MCF 10A (cell line): ENCODE results near the gene RNF123. TPM values are rescaled to one million over a fixed set of nuclear protein-coding genes. Genes with fewer than 3 reads are reported as not detected.

Experiments
- BruUV-seq: library from RNA; stranded (reverse); fragments of 400-500 nt; replicated peaks from 2 replicates; lab custom pipeline; 2021; lab: Mats Ljungman, UMichigan
- CTCF ChIA-PET: fragments of 300-600 bp; sonication (Branson Sonifier 250); formaldehyde crosslinking; extraction: SDS; loops from one replicate; lab custom pipeline; 2021; ENCODE audit warnings: antibody characterized with exemption, inconsistent platforms; lab: Yijun Ruan, JAX
- POLR2A ChIA-PET: fragments of 300-600, 350-650 bp; sonication (Branson Sonifier 250); formaldehyde crosslinking; extraction: SDS; loops from one replicate; lab custom pipeline; 2020; ENCODE audit warnings: antibody characterized with exemption, inconsistent platforms; lab: Yijun Ruan, JAX
- DNase-seq: peaks from one replicate; pipeline ENCODE4 v3.0.0-alpha.2; 2018; ENCODE audit not compliant: unreplicated experiment
- H3K27ac Mint-ChIP-seq: one replicate; pipeline ENCODE4 v1.8.0; 2022; ENCODE audit warnings: mild to moderate bottlenecking, low read depth, mixed read lengths; ENCODE audit not compliant: unreplicated experiment
- H3K27me3 Mint-ChIP-seq: one replicate; pipeline ENCODE4 v1.8.0; 2022; ENCODE audit warnings: mixed read lengths; ENCODE audit not compliant: insufficient read depth, unreplicated experiment
- H3K36me3 Mint-ChIP-seq: one replicate; pipeline ENCODE4 v1.8.0; 2022; ENCODE audit warnings: mild to moderate bottlenecking, moderate library complexity, mixed read lengths; ENCODE audit not compliant: insufficient read depth, unreplicated experiment
- H3K4me1 Mint-ChIP-seq: one replicate; pipeline ENCODE4 v1.8.0; 2022; ENCODE audit warnings: mixed read lengths; ENCODE audit not compliant: insufficient read depth, unreplicated experiment
- H3K4me3 Mint-ChIP-seq: one replicate; pipeline ENCODE4 v1.8.0; 2022; ENCODE audit warnings: mild to moderate bottlenecking, moderate library complexity, mixed read lengths; ENCODE audit not compliant: unreplicated experiment
- H3K9me3 Mint-ChIP-seq: one replicate; pipeline ENCODE4 v1.8.0; 2022; ENCODE audit warnings: mixed read lengths; ENCODE audit not compliant: unreplicated experiment
- intact Hi-C: fragments of 100-400 bp; cut with micrococcal nuclease; formaldehyde crosslinking; loops from 2 replicates; pipeline ENCODE4 v1.14.1; 2022
- total RNA-seq: library from RNA; stranded (reverse); gene quantifications from 2 replicates; pipeline ENCODE4 v1.2.3, GENCODE V29; 2022
- TF ChIP-seq, protein P1 (sequence below): fragments of 200-600 bp; IDR thresholded peaks from one replicate; pipeline ENCODE4 v1.8.0; 2022; ENCODE audit warnings: antibody characterized with exemption, mild to moderate bottlenecking; ENCODE audit not compliant: unreplicated experiment

Gene RNF123
- total RNA-seq, 1 experiment from 2014 or later: 48.6 TPM

- POLR2A ChIA-PET: no interaction called here
- no peak for DNase-seq
- peaks cover 73% of the 10 kb centered on the region for H3K36me3 Mint-ChIP-seq
- H3K27ac Mint-ChIP-seq: no peak overlapping the region
- TF ChIP-seq, protein P1, sequence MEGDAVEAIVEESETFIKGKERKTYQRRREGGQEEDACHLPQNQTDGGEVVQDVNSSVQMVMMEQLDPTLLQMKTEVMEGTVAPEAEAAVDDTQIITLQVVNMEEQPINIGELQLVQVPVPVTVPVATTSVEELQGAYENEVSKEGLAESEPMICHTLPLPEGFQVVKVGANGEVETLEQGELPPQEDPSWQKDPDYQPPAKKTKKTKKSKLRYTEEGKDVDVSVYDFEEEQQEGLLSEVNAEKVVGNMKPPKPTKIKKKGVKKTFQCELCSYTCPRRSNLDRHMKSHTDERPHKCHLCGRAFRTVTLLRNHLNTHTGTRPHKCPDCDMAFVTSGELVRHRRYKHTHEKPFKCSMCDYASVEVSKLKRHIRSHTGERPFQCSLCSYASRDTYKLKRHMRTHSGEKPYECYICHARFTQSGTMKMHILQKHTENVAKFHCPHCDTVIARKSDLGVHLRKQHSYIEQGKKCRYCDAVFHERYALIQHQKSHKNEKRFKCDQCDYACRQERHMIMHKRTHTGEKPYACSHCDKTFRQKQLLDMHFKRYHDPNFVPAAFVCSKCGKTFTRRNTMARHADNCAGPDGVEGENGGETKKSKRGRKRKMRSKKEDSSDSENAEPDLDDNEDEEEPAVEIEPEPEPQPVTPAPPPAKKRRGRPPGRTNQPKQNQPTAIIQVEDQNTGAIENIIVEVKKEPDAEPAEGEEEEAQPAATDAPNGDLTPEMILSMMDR: no peak
- no TSS peak for BruUV-seq
- CTCF ChIA-PET: interaction anchor here (0.6 kb wide), 2 partner anchors 25 to 112 kb away, joined by 3 read pairs; no protein-coding TSS in a partner anchor
- no peaks in the 10 kb centered on the region for H3K9me3 Mint-ChIP-seq
- intact Hi-C loops: no loop called here
- H3K27me3 Mint-ChIP-seq: no peaks in the 10 kb centered on the region
- H3K4me1 Mint-ChIP-seq: peaks cover 8% of the 10 kb centered on the region
- no peak overlapping the region for H3K4me3 Mint-ChIP-seq
Observed at GRCh38 chr3:49727154-49727923, 38.0 kb downstream of the RNF123 start.

DNA sequence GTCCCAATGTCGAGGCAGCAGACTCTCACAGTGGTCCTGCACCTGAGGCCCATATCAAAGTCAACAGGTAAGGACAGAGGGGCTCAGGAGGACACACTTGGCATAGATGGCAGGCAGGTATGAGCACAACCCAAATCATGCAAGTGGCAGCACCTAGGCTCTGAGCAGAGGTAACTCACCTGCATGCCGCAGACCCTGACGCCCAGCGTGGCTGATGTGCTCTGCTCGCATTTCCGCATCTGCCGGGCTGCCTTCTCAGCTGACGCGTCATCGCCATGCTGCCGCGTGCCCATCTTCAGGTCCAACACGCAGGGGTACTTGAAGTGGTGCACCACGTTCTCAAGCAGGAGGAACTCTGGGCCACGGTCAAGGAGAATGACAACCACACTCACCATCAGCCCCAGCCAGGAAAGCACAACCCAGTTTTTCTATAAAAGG lies 38.6 kb downstream of the RNF123 start:
- H3K4me3 Mint-ChIP-seq: no peak overlapping the region
- no TSS peak for BruUV-seq
- CTCF ChIA-PET: interaction anchor here (0.6 kb wide), 2 partner anchors 26 to 111 kb away, joined by 3 read pairs; no protein-coding TSS in a partner anchor

GRCh38 chr3:49729966-49730609 lies 40.7 kb downstream of the RNF123 start:
- DNase-seq: no peak
- Mint-ChIP-seq H3K27ac (no peak overlapping the region), H3K4me3 (no peak overlapping the region), H3K27me3 (no peaks in the 10 kb centered on the region), H3K36me3 (peaks cover 69% of the 10 kb centered on the region), H3K4me1 (peaks cover 6% of the 10 kb centered on the region), H3K9me3 (no peaks in the 10 kb centered on the region)
- TF ChIP-seq, protein P1: no peak
- intact Hi-C loops: no loop called here
- CTCF ChIA-PET: interaction anchor here (0.6 to 0.7 kb wide), 4 partner anchors 28 to 410 kb away, joined by 3 to 4 read pairs (median 3); no protein-coding TSS in a partner anchor
- no TSS peak for BruUV-seq
- POLR2A ChIA-PET: interaction anchor here (0.6 to 2.0 kb wide), 2 partner anchors 15 to 202 kb away, joined by 3 to 8 read pairs; no protein-coding TSS in a partner anchor

More for the DNA sequence above, 38.6 kb downstream of the RNF123 start:
- TF ChIP-seq, protein P1: no peak
- H3K4me1 Mint-ChIP-seq: peaks cover 8% of the 10 kb centered on the region
- H3K27ac Mint-ChIP-seq: no peak overlapping the region
- H3K36me3 Mint-ChIP-seq: peaks cover 76% of the 10 kb centered on the region
- no peaks in the 10 kb centered on the region for H3K9me3 Mint-ChIP-seq
- DNase-seq: no peak
- POLR2A ChIA-PET: interaction anchor here (2.0 kb wide), 1 partner anchor 17 kb away, joined by 8 read pairs; no protein-coding TSS in a partner anchor
- intact Hi-C loops: no loop called here
- no peaks in the 10 kb centered on the region for H3K27me3 Mint-ChIP-seq

DNA sequence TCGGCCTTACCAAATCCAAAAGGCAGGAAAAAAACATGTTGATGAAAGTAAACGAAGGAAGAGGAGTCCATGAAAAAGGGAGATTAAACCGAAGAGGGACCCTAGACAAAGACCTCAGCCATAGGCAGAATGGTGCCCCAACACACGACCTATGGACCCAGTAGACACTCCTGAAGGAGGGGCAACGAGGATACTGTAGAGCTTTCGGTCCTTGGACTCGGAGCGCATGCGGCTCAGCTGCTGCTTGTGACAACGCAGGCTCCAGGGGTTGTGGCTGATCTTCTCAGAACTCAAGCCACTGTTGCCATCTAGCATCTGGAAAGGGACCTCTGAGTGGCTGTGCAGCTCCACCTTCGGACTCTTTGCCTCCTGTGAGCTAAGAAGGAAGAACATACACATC lies 43.2 kb downstream of the RNF123 start:
- Mint-ChIP-seq H3K27me3 (no peaks in the 10 kb centered on the region), H3K9me3 (no peaks in the 10 kb centered on the region), H3K4me3 (no peak overlapping the region), H3K4me1 (peaks cover 6% of the 10 kb centered on the region), H3K27ac (no peak overlapping the region), H3K36me3 (peaks cover 77% of the 10 kb centered on the region)
- POLR2A ChIA-PET: interaction anchor here (0.6 to 0.9 kb wide), 2 partner anchors 53 to 140 kb away, joined by 3 read pairs; no protein-coding TSS in a partner anchor
- TF ChIP-seq, protein P1: no peak
- CTCF ChIA-PET: interaction anchor here (0.6 kb wide), 1 partner anchor 41 kb away, joined by 4 read pairs; no protein-coding TSS in a partner anchor
- intact Hi-C loops: no loop called here
- no TSS peak for BruUV-seq
- no peak for DNase-seq
